Lower leg skin (tissue), 3 donors: ENCODE data around the gene ZP3.

Experiments used
- POLR2A ChIP-seq, 2 donors: fragments of 450-650 bp; IDR thresholded peaks; one replicate each; pipeline ENCODE4 v1.6.1; 2016 to 2017; ENCODE audit warnings: antibody characterized with exemption in 2 of 2, mild to moderate bottlenecking in 1 of 2, moderate library complexity in 1 of 2
- TF ChIP-seq, protein P1 (sequence below), 3 donors: fragments of 450-650 bp; IDR thresholded peaks; one replicate each; pipeline ENCODE4 v1.5.1; 2016; ENCODE audit warnings: antibody characterized with exemption in 3 of 3, mild to moderate bottlenecking in 3 of 3, moderate library complexity in 2 of 3

- TF ChIP-seq, protein P1, sequence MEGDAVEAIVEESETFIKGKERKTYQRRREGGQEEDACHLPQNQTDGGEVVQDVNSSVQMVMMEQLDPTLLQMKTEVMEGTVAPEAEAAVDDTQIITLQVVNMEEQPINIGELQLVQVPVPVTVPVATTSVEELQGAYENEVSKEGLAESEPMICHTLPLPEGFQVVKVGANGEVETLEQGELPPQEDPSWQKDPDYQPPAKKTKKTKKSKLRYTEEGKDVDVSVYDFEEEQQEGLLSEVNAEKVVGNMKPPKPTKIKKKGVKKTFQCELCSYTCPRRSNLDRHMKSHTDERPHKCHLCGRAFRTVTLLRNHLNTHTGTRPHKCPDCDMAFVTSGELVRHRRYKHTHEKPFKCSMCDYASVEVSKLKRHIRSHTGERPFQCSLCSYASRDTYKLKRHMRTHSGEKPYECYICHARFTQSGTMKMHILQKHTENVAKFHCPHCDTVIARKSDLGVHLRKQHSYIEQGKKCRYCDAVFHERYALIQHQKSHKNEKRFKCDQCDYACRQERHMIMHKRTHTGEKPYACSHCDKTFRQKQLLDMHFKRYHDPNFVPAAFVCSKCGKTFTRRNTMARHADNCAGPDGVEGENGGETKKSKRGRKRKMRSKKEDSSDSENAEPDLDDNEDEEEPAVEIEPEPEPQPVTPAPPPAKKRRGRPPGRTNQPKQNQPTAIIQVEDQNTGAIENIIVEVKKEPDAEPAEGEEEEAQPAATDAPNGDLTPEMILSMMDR (IDR thresholded peaks at IDR 0.05), result no peak
- TF ChIP-seq POLR2A (IDR thresholded peaks at IDR 0.05), result no peak
Observed at GRCh38 chr7:76375251-76375650, 49.5 kb upstream of the ZP3 start.
